Hematopoietic multipotent progenitor cell treated with erythropoietin and hydrocortisone succinate and interleukin-3 and kit ligand, for 4 days (in vitro differentiated cells): ENCODE results near the gene RAN.
"Not testable (repeated sequence)": the region's sequence is repeated elsewhere in the genome, so short reads cannot be mapped to it uniquely, and the experiment has no call there.

Source experiments
- DNase-seq: peaks from one replicate; pipeline ENCODE4 v3.0.0-alpha.2; 2015

Gene RAN

GRCh38 chr12:130849561-130850417 is 22.1 kb upstream of the RAN start:
- no peak for DNase-seq

- no peak for DNase-seq
Observed at GRCh38 chr12:130850418-130851021, 21.3 kb upstream of the RAN start.

GRCh38 chr12:130856088-130856487 is 15.8 kb upstream of the RAN start:
- DNase-seq = no peak

- no peak for DNase-seq
Observed at GRCh38 chr12:130858084-130858483, 13.8 kb upstream of the RAN start.

- DNase-seq = no peak
Observed at GRCh38 chr12:130859161-130859560, 12.7 kb upstream of the RAN start.

GRCh38 chr12:130860311-130860710 is 11.6 kb upstream of the RAN start:
- no peak for DNase-seq

GRCh38 chr12:130862161-130862560 is 9.7 kb upstream of the RAN start:
- DNase-seq = no peak

GRCh38 chr12:130862771-130863170 is 9.1 kb upstream of the RAN start:
- DNase-seq = not testable (repeated sequence)

- no peak for DNase-seq
Observed at GRCh38 chr12:130863298-130863697, 8.6 kb upstream of the RAN start.

GRCh38 chr12:130868412-130868811 is 3.5 kb upstream of the RAN start:
- peak; percentile 35 for DNase-seq

GRCh38 chr12:130870442-130871285 is 1.2 kb upstream of the RAN start:
- DNase-seq = peak; percentile 94

GRCh38 chr12:130872179-130873096 is 572 bp downstream of the RAN start:
- peak; percentile 55 for DNase-seq

GRCh38 chr12:130873106-130873795 is 1.4 kb downstream of the RAN start:
- DNase-seq = peak; percentile 41

- no peak for DNase-seq
Observed at GRCh38 chr12:130873825-130874224, 2.0 kb downstream of the RAN start.

- no peak for DNase-seq
Observed at GRCh38 chr12:130874696-130875095, 2.8 kb downstream of the RAN start.

GRCh38 chr12:130875193-130875592 is 3.3 kb downstream of the RAN start:
- no peak for DNase-seq

- not testable (repeated sequence) for DNase-seq
Observed at GRCh38 chr12:130875708-130876107, 3.8 kb downstream of the RAN start.

- no peak for DNase-seq
Observed at GRCh38 chr12:130876297-130876696, 4.4 kb downstream of the RAN start.

GRCh38 chr12:130876758-130877157 is 4.9 kb downstream of the RAN start:
- peak; percentile 38 for DNase-seq

- no peak for DNase-seq
Observed at GRCh38 chr12:130877333-130877732, 5.5 kb downstream of the RAN start.
